SK-N-SH (cell line): ENCODE measurements around the gene CLDN15.

ENCODE experiments used
- CHD2 ChIP-seq: fragments of 150-350 bp; IDR thresholded peaks from 2 replicates; pipeline ENCODE4 v1.6.1; 2018; ENCODE audit warnings: low read length; ENCODE audit not compliant: partially characterized antibody
- CTCF ChIP-seq: fragments of 200-600 bp; sonication (generic); IDR thresholded peaks from 2 replicates; pipeline ENCODE4 v1.6.1; 2017; ENCODE audit warnings: antibody characterized with exemption, mild to moderate bottlenecking, moderate library complexity
- GABPA ChIP-seq: IDR thresholded peaks from 2 replicates; pipeline ENCODE4 v1.4.0; 2012; ENCODE audit warnings: low read depth, mild to moderate bottlenecking
- ZBTB33 ChIP-seq: IDR thresholded peaks from 2 replicates; pipeline ENCODE4 v1.4.0; 2012; ENCODE audit warnings: low read depth, borderline replicate concordance

- TF ChIP-seq CTCF: no peak
- no peak for TF ChIP-seq CHD2
- no peak for TF ChIP-seq GABPA
- TF ChIP-seq ZBTB33: no peak
These were observed 25.6 kb downstream of the CLDN15 start for GRCh38 chr7:101212014-101212413.
